ENCODE data around the gene PRKCG.

GRCh38 chr19:53909471-53910169 lies 27.6 kb downstream of the PRKCG start:
- TF ChIP-seq EZH2 (IDR thresholded peaks at IDR 0.05; ENCODE audit: borderline replicate concordance, low read depth, low read length, severe bottlenecking): no peak
- TF ChIP-seq CTCF (IDR thresholded peaks at IDR 0.05; ENCODE audit: borderline replicate concordance, extremely low read depth, low read length, poor library complexity, severe bottlenecking): no peak
